Mesodermal cell (in vitro differentiated cells): ENCODE results near the gene KCNAB2.

Source experiments
- H3K27ac ChIP-seq: 2 replicates; pipeline ENCODE4 v1.7.0; 2013; ENCODE audit warnings: mild to moderate bottlenecking, low read depth, low read length, moderate library complexity; ENCODE audit not compliant: severe bottlenecking
- H3K36me3 ChIP-seq: 2 replicates; pipeline ENCODE4 v1.7.1; 2013; ENCODE audit warnings: mild to moderate bottlenecking, low read length, moderate library complexity; ENCODE audit not compliant: control insufficient read depth, insufficient read depth
- H3K4me1 ChIP-seq: one replicate; pipeline ENCODE4 v1.7.1; 2013; ENCODE audit warnings: mild to moderate bottlenecking, low read length; ENCODE audit not compliant: insufficient read depth, control insufficient read depth, poor library complexity, severe bottlenecking
- H3K4me3 ChIP-seq: 2 replicates; pipeline ENCODE4 v1.7.0; 2013; ENCODE audit warnings: low read length, control low read depth, mild to moderate bottlenecking; ENCODE audit not compliant: insufficient read depth, poor library complexity, severe bottlenecking; ENCODE audit errors: extremely low read depth
- H3K9me3 ChIP-seq: 2 replicates; pipeline ENCODE4 v1.7.1; 2013; ENCODE audit warnings: mild to moderate bottlenecking, low read length, moderate library complexity; ENCODE audit not compliant: control insufficient read depth
- WGBS, 2 experiments: methylation state at CpG; one replicate each; pipeline ENCODE4 v1.1.5; 2013; ENCODE audit warnings: missing lambda C conversion rate in 2 of 2; ENCODE audit not compliant: insufficient coverage in 2 of 2; 5-methylcytosine and 5-hydroxymethylcytosine counted together

KCNAB2 gene

DNA sequence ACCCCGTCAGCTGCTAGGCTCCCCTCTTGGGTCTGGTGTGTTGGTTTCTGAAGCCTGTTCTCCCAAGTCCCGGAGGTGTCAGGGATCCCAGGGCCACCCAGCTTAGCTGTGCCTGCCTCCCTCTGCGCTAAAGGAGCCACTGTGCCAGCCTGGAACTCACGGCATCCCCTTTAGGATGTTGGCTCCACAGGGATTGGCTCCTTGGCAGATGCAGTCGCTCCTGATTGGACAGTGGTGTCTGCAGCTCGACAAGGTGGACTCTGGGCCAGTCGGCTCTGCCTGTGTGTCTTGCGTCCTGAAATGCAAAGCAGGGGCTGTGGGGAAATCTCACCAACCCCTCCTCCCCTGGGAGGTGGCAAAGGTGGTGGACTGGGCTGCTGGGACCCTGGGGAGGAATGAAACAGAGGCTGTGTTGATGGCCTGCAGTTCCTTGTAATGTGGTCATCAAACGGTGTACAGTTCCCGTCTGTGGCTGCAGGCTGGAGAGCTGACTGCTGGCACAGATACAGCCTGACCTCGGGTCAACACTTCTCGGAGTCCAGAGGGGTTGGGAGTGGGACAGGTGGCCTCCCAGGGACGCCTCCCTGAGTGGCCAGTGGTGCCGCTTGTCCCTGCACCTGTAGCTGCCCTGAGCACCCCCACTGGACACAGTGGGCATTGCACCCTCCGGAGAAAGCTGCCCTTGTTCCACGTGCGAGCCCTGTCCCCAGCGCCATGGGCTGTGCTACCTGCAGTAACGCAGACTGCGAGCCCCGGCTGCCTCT lies 11.5 kb upstream of the KCNAB2 start:
- no peaks in the 10 kb centered on the region for H3K9me3 ChIP-seq
- H3K27ac ChIP-seq = no peak overlapping the region
- no peak overlapping the region for H3K4me3 ChIP-seq
- H3K4me1 ChIP-seq = peaks cover 5% of the 10 kb centered on the region
- no peaks in the 10 kb centered on the region for H3K36me3 ChIP-seq
- WGBS, 2 experiments = 29 to 33% methylated on average over 10 to 19 of the region's 21 CpGs

DNA sequence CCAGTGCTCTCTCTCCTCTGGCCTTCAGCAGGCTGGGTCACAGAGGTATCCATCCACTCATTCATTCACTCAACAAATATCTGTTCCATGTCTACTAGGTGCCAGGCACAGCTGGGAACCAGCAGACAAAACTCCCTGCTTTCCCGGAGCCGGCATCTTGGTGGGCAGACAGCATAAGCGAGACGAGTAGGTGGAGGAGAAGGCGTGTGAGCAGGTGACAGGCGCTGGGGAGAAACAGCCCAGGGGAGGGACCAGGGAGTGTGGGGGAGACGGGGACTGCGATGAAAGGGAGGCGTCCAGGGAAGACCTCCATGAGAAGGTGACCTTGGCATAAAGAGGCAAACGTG lies 11.0 kb upstream of the KCNAB2 start:
- WGBS, 2 experiments = 75 to 80% methylated on average over 10 of the region's 10 CpGs
- H3K4me1 ChIP-seq = peaks cover 5% of the 10 kb centered on the region
- H3K4me3 ChIP-seq = no peak overlapping the region

DNA sequence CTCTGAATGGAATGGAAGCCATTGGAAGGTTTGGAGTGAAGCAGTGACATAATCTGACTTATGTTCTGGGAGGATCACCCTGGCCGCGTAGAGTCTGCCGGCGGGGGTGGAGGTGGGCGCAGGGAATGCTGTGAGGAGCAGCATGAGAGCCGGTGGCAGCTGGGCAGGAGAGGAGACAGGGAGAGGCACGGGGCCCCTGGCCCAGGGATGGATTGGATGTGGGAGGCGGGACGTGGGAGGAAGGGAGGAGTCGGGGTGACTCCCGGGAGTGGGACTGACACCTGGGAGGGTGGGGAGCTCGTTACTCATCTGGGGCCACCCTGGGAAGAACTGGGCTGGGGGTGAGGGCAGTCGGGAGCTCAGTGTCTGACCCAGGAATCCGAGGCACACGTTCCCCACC lies 10.4 kb upstream of the KCNAB2 start:
- no peak overlapping the region for H3K4me3 ChIP-seq
- no peaks in the 10 kb centered on the region for H3K9me3 ChIP-seq
- no peaks in the 10 kb centered on the region for H3K36me3 ChIP-seq
- peaks cover 5% of the 10 kb centered on the region for H3K4me1 ChIP-seq
- no peak overlapping the region for H3K27ac ChIP-seq
- WGBS, 2 experiments = 91 to 97% methylated on average over 7 to 12 of the region's 15 CpGs

More for the DNA sequence above, 11.0 kb upstream of the KCNAB2 start:
- Histone ChIP-seq H3K36me3 (no peaks in the 10 kb centered on the region), H3K27ac (no peak overlapping the region), H3K9me3 (no peaks in the 10 kb centered on the region)

DNA sequence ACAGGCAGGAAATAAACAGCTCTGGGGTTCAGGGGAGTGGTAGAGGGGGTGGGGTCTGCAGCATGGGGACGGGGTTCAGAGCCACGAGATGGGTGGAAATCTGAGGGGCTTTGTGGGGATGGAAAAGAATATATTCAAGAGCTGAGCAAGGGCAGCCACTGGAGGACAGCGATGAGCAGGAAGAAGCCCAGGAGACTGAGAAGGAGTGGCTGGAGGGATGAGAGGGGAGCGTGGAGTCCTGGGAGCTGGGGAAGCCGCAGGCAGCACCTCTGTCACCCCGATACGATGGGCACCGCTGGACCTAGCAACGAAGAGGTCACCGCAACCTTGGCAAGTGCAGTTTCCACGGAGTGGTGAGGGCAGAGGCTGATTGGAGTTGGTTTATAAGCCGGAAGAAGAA lies 10.0 kb upstream of the KCNAB2 start:
- peaks cover 5% of the 10 kb centered on the region for H3K4me1 ChIP-seq
- 75 to 79% methylated on average over 12 of the region's 12 CpGs for WGBS, 2 experiments
- no peak overlapping the region for H3K27ac ChIP-seq
- H3K36me3 ChIP-seq = no peaks in the 10 kb centered on the region
- no peaks in the 10 kb centered on the region for H3K9me3 ChIP-seq
- no peak overlapping the region for H3K4me3 ChIP-seq

DNA sequence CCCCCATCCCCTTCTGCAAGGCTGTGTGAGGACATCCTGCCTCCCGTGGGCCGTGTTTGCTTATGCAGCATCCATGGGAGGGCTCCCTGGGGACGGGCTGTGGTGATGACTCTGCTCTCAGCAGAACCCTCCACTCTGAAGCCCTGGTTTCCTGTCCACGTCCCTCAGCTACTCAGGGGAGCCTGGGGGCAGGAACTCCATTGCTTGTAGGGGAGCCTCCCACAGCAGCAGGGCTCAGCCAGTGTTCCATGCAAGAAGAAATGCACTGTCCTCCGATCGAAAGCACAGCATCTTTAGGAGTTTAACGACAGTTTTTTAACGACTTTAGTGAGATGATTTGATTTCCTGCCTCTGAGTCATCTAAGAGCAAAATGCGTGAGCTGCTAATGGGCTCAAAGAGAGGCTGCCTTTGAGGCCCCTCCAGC lies 8.3 kb upstream of the KCNAB2 start:
- Histone ChIP-seq H3K4me1 (peaks cover 5% of the 10 kb centered on the region), H3K36me3 (no peaks in the 10 kb centered on the region), H3K4me3 (no peak overlapping the region), H3K27ac (no peak overlapping the region), H3K9me3 (no peaks in the 10 kb centered on the region)
- WGBS, 2 experiments = 32 to 47% methylated on average over 9 of the region's 9 CpGs

DNA sequence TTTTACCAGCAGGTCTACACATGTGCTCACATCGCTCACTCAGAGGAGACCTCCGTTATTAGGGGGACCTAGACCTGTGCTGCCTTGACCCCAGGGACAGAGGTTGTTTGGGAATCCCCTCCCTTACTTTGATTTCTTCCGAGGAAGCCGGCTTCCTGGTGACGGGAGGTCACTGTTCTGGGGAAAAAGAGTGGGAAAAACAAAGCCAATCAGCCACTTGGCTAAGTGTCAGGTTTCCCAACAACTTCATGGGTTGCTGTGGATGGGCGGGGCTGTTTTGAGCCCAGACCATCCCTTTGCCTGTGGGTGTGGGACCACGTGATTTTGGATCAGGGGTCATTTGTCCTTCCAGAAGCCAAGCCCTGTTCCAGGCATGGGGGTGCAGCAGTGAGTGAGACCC lies 7.1 kb upstream of the KCNAB2 start:
- 87 to 90% methylated on average over 4 to 6 of the region's 7 CpGs for WGBS, 2 experiments

DNA sequence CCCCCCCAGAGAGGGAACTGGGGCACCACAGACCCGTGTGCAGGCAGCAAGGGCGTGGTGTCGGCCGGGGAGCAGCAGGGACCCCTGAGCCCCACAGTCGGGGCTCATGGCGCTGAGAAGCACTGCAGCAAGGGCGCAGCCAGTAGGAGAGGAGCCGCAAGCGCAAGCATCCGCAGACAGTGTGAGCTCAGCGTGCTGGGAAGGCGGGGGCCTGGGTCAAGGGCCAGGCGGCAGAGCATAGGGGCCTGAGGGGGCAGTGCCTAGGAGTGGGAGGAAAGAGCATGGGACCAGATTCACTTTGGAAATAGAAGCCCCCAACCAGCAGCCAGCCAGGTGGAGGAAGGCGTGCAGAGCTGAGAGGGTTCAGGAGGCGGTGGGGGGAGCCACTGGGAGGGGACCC lies 6.7 kb upstream of the KCNAB2 start:
- peaks cover 5% of the 10 kb centered on the region for H3K4me1 ChIP-seq

More for the DNA sequence above, 7.1 kb upstream of the KCNAB2 start:
- Histone ChIP-seq H3K4me1 (peaks cover 5% of the 10 kb centered on the region), H3K9me3 (no peaks in the 10 kb centered on the region), H3K36me3 (no peaks in the 10 kb centered on the region), H3K27ac (no peak overlapping the region), H3K4me3 (no peak overlapping the region)

DNA sequence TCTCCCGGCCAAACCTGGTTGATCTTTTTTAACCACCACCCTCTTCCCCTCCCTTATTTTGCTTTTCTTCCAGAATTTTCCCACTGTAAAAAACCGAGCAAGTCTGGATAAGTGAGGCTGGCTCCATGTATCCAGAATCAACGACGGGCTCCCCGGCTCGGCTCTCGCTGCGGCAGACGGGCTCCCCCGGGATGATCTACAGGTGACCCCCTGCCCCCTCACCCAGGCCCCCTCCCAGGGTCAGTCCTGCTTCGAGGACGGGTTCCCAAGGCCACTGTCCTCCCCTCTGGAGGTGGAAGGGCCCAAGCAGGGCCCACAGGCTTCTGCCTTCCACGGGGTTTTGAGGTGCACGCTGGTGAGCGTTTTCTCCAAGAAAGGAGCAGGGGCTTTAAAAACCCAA lies 5.2 kb upstream of the KCNAB2 start:
- Histone ChIP-seq H3K9me3 (no peaks in the 10 kb centered on the region), H3K27ac (no peak overlapping the region), H3K36me3 (no peaks in the 10 kb centered on the region), H3K4me1 (peaks cover 5% of the 10 kb centered on the region), H3K4me3 (no peak overlapping the region)
- WGBS, 2 experiments = 84 to 86% methylated on average over 8 to 11 of the region's 15 CpGs

More for the DNA sequence above, 6.7 kb upstream of the KCNAB2 start:
- no peaks in the 10 kb centered on the region for H3K36me3 ChIP-seq
- no peak overlapping the region for H3K4me3 ChIP-seq
- no peak overlapping the region for H3K27ac ChIP-seq
- 89 to 95% methylated on average over 13 to 15 of the region's 15 CpGs for WGBS, 2 experiments
- H3K9me3 ChIP-seq = no peaks in the 10 kb centered on the region

DNA sequence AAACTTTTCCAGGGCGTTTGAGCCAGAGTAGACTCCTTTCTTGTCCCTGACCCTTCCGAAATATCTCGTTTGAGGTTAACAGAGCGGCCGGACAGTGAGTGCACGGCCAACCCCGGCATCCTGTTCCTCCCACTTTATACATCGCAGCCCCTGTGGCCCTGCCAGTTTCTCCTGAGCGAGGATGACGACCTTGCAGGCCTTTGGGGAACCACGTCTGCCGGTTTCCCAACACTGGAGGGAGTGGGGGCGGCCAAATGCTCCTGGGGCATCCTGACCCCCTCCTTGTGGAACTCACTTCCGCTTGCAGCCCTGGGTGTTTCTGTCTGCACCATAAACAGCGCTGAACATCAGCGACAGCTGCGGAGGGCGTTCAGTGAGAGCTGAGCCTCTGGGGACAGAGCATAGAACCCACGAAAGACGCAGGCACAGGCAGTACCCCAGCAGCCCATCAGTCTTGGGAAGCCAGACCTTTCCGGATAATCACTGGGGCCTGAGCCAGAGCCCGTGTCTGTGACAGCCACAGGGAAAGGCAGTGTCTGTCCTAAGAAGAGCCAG lies 4.8 kb upstream of the KCNAB2 start:
- Histone ChIP-seq H3K4me3 (no peak overlapping the region), H3K36me3 (no peaks in the 10 kb centered on the region), H3K4me1 (peaks cover 5% of the 10 kb centered on the region), H3K9me3 (no peaks in the 10 kb centered on the region), H3K27ac (no peak overlapping the region)
- 94% methylated on average over 19 to 22 of the region's 22 CpGs for WGBS, 2 experiments

DNA sequence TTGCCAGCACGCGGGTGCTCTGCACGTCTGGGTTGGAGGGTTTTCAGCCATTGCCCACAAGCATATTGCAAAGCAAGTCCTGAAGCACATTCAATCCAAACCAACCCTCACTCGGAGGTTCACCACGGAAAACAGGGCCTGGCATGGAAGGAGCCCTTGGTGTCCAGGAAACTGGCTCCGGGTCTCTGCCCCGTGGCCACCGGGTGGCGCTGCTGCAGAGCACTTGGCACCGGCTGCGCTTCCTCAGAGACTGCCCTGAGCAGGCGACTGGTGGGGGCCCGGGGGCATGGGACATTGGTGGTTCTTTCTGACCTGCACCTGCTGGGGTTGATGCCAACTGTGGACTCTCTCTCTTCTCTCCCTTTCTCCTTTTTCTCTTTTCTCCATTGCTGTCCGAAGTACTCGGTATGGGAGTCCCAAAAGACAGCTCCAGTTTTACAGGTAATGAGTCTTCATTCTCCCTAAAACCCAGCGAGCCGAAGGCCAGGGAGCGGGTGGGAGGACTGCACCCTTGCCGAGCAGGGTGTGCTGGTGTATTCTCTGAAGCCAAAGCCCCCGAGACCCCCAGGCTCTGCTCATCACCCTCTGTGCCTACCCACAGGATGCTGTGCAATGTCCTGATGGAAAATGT lies 4.1 kb upstream of the KCNAB2 start:
- Histone ChIP-seq H3K9me3 (no peaks in the 10 kb centered on the region), H3K4me1 (peaks cover 5% of the 10 kb centered on the region), H3K27ac (no peak overlapping the region), H3K4me3 (no peak overlapping the region), H3K36me3 (no peaks in the 10 kb centered on the region)
- WGBS, 2 experiments = 46 to 48% methylated on average over 13 to 18 of the region's 20 CpGs

DNA sequence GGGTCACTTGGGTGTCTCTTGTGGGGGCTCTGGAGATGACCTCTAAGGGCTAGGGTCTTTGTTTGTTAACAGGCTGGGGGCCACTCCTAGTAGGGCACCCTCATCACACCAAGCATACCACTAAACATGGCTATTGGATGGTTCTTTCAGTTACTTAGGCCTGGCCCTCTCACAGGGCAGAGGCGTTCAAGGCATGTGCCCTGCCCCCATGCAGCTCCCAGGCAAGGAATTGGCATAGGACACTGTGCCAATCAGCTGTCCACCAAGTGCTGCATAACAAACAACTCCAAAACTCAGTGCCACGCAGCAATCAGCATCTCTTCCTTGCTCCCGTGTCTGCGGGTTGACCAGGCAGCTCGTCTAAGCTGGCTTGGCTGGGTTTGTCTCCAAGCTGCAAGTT lies 2.1 kb upstream of the KCNAB2 start:
- Histone ChIP-seq H3K4me3 (no peak overlapping the region), H3K36me3 (no peaks in the 10 kb centered on the region), H3K4me1 (no peaks in the 10 kb centered on the region), H3K9me3 (no peaks in the 10 kb centered on the region), H3K27ac (no peak overlapping the region)
- WGBS, 2 experiments = 85 to 93% methylated on average over 5 of the region's 5 CpGs
